Activated naive CD4-positive, alpha-beta T cell treated with anti-CD3 and anti-CD28 coated beads for 36 hours (primary cell): ENCODE results near the gene TATDN3. TPM values are rescaled to one million over a fixed set of nuclear protein-coding genes. Genes with fewer than 3 reads are reported as not detected.
"Not testable (repeated sequence)": the region's sequence is repeated elsewhere in the genome, so short reads cannot be mapped to it uniquely, and the experiment has no call there.

Source experiments
- CTCF ChIA-PET: fragments of 350-600 bp; sonication (Branson Sonifier 250); formaldehyde crosslinking; loops from one replicate; lab custom pipeline; 2021; ENCODE audit warnings: antibody characterized with exemption; lab: Charles Lee
- DNase-seq: peaks from one replicate; pipeline ENCODE4 v3.0.0-alpha.2; 2020
- H3K27ac Mint-ChIP-seq: one replicate; pipeline ENCODE4 v1.8.0; 2021; ENCODE audit warnings: mild to moderate bottlenecking, mixed read lengths
- H3K27me3 Mint-ChIP-seq: one replicate; pipeline ENCODE4 v1.8.0; 2021; ENCODE audit warnings: low read depth, mixed read lengths
- H3K36me3 Mint-ChIP-seq: one replicate; pipeline ENCODE4 v1.8.0; 2021; ENCODE audit warnings: low read depth, mixed read lengths
- H3K4me1 Mint-ChIP-seq: one replicate; pipeline ENCODE4 v1.8.0; 2021; ENCODE audit warnings: low read depth, mixed read lengths
- H3K4me3 Mint-ChIP-seq: one replicate; pipeline ENCODE4 v1.8.0; 2021; ENCODE audit warnings: mild to moderate bottlenecking, moderate library complexity, mixed read lengths
- H3K9me3 Mint-ChIP-seq: one replicate; pipeline ENCODE4 v1.8.0; 2021; ENCODE audit warnings: mixed read lengths
- intact Hi-C: fragments of 100-400 bp; cut with micrococcal nuclease; formaldehyde crosslinking; loops from one replicate; pipeline ENCODE4 v1.15.1; 2023
- total RNA-seq, 2 experiments: library from RNA; stranded (reverse); gene quantifications; one replicate each; pipeline ENCODE4 v1.2.3, GENCODE V29; 2021

Gene TATDN3
- total RNA-seq, 2 experiments from 2014 or later, result 14.9 to 16.9 TPM

DNA sequence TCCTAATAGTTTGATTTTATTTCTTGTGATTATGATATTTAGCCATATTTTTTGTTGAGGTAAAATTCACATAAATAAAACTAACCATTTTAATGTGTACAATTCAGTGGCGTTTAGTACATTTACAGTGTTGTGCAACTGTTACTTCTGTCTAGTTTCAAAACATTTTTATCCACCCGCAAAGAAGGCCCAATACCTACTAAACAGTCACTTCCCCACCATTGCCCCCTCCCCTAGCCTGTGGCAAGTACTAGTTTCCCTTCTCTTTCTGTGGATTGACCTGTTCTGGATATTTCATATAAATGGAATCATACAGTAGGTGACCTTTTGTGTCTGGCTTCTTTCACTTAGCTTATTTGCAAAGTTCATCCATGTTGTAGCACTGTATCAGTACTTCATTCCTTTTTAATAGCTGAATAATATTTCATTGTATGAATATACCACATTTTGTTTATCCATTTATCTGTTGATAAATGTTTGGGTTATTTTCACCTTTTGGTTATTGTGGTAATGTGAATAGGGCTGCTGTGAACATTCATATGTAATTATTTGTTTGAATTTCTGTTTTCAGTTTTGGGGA lies 70.5 kb downstream of the TATDN3 start:
- CTCF ChIA-PET, result interaction anchor here (0.6 to 1.5 kb wide), 2 partner anchors 22 to 77 kb away, joined by 3 read pairs; no protein-coding TSS in a partner anchor
- intact Hi-C loops, result no loop called here

DNA sequence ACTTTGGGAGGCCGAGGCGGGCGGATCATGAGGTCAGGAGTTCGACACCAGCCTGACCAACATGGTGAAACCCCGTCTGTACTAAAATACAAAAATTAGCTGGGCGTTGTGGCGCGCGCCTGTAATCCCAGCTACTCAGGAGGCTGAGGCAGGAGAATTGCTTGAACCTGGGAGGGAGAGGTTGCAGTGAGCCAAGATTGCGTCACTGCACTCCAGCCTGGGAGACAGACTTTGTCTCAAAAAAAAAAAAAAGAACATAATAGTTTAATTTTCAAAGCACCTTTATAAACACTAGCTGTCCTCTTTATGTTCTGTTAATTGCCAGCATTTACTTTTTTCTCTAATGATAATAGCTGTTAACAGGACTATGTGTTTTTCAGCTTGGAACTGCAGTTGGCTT lies 71.7 kb downstream of the TATDN3 start:
- Mint-ChIP-seq H3K36me3 (peaks cover 19% of the 10 kb centered on the region), H3K4me1 (peaks cover 14% of the 10 kb centered on the region)
- intact Hi-C loops, H3K27me3 Mint-ChIP-seq, H3K9me3 Mint-ChIP-seq, H3K4me3 Mint-ChIP-seq, H3K27ac Mint-ChIP-seq, DNase-seq: not testable (repeated sequence)
- CTCF ChIA-PET, result interaction anchor here (0.9 kb wide), 1 partner anchor 12 kb away, joined by 5 read pairs; no protein-coding TSS in a partner anchor

More for the DNA sequence above, 70.5 kb downstream of the TATDN3 start:
- Mint-ChIP-seq H3K4me3 (no peak overlapping the region), H3K27me3 (no peaks in the 10 kb centered on the region), H3K36me3 (peaks cover 18% of the 10 kb centered on the region), H3K27ac (no peak overlapping the region), H3K4me1 (peaks cover 14% of the 10 kb centered on the region), H3K9me3 (no peaks in the 10 kb centered on the region)
- DNase-seq, result no peak

DNA sequence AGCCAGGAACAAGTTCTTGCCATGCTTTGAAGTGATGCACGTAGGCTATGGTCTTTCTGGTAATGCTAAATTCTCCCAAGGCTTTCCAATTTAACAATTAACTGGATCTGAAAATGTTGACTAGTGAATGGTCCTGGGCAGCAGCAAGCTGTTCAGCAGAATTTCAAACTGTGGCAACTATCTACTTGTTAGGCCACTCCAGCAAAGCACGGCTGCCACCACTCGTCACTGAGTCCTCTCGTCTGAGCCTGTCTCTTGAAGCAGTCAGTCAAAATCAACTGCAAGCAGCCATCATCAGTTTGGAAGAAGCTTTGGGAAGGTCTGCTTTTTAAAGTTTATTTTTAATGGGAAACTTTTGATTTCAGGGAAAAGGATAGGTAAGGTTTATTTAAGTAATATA lies 72.5 kb downstream of the TATDN3 start:
- no peak for DNase-seq
- CTCF ChIA-PET, result interaction anchor here (0.6 to 0.9 kb wide), 2 partner anchors 11 to 66 kb away, joined by 3 to 5 read pairs; no protein-coding TSS in a partner anchor
- Mint-ChIP-seq H3K27ac (no peak overlapping the region), H3K4me3 (no peak overlapping the region), H3K27me3 (no peaks in the 10 kb centered on the region), H3K9me3 (no peaks in the 10 kb centered on the region), H3K4me1 (peaks cover 11% of the 10 kb centered on the region), H3K36me3 (peaks cover 15% of the 10 kb centered on the region)
- intact Hi-C loops, result no loop called here

Other genes starting within 250 kb of the TATDN3 start
- gene ATF3, start 183.1 kb upstream of the TATDN3 start, total RNA-seq, result 10 to 100 TPM; 67.4 to 67.7 TPM
- gene BATF3, start 92.1 kb upstream of the TATDN3 start, total RNA-seq, result 10 to 100 TPM; 26.7 to 27.1 TPM
- 10 to 100 TPM; 21.2 to 23.7 TPM for gene NSL1, start 117 bp upstream of the TATDN3 start, total RNA-seq
- gene SPATA45, start 55.8 kb downstream of the TATDN3 start, total RNA-seq, result not detected
- gene FLVCR1, start 66.4 kb downstream of the TATDN3 start, total RNA-seq, result 1 to 10 TPM; 6.0 to 7.3 TPM
- gene VASH2, start 158.6 kb downstream of the TATDN3 start, total RNA-seq, result 1 to 10 TPM in 1 of 2 experiments, under 1 TPM in 1; 0.38 to 1.2 TPM
- gene ANGEL2, start 224.0 kb downstream of the TATDN3 start, total RNA-seq, result 10 to 100 TPM; 39.5 to 42.9 TPM